HL-60/S4 (cell line): ENCODE measurements around the gene RPL36AL.

Experiments used
- in situ Hi-C: fragments of 300-500 bp; cut with MboI; formaldehyde crosslinking; loops from 2 replicates; pipeline ENCODE4 v1.14.3; 2022; ENCODE audit warnings: low sequenced_read_pairs

Gene RPL36AL

DNA sequence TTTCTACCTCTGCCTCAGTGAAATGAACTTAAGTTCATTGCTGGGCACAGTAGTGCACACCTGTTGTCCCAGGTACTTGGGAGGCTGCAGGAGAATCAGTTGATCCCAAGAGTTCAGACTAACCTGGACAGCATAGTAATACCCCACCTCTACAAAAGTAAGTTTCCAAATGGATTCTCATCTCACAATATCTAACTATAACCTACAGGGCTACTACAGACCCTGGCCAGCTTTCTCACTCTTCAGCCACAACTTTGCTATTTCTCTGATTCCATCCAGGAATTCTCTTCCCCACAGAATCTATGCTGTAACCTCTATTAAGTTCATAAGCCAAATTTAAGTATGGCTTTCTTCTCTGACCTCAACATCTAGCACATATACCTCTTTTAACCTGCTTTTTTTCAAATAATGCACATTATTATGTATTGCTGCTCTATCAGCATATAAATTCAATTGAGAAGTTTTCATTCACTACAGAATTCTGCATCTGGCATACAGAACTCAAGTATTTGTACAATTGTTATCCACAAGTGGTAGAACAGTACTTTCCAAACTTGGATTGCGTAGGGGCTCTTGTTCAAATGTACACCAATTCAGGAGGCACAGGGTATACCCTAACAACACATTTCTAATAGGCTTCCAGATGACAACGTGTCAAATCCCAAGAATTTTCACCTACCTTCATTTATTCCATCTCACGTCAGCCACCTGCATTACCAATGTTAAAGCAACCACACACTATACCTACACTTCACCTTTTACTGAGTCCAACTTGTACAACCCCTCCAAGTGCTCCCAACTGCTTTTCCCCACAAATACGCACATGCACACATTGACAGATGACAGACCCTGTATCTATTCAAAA, 38.1 kb downstream of the RPL36AL start:
- in situ Hi-C loops = no loop called here

DNA sequence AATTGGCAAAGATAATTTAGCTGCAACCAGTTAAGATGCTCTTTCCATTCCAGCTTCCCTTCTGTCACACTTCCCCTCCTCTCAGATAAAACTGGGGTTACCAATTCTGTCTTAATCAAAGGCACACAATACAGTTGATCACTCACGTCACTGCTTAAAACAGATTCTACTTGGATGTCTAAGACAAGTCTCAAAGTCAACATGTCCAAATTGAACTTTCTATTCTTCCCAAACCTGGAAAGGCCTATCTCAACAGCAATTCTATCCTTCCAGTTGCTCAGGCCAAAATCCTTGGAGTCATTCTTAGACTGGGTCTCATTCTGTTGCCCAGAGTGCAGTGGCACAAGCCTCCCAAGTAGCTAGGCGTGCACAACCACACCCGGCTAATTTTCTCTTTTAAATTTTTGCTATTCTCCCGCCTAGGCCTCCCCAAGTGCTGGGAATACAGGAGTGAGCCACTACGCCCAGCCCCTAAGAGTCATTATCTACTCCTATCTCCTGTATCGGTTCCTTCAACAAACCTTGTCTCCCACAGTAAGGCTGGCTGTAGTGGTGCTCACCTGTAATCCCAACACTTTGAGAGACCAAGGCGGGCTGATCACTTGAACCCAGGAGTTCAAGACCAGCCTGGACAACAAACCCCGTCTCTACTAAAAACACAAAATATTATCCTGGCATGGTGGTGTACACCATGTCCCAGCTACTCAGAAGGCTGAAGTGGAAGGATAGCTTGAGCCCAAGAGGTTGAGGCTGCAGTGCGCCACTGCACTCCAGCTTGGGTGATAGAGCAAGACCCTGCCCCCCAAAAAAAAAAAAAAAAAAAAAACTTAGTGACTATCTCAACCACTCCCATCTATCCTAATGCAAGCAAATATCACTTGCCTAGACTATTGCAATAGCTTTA, 39.0 kb downstream of the RPL36AL start:
- in situ Hi-C loops = no loop called here

DNA sequence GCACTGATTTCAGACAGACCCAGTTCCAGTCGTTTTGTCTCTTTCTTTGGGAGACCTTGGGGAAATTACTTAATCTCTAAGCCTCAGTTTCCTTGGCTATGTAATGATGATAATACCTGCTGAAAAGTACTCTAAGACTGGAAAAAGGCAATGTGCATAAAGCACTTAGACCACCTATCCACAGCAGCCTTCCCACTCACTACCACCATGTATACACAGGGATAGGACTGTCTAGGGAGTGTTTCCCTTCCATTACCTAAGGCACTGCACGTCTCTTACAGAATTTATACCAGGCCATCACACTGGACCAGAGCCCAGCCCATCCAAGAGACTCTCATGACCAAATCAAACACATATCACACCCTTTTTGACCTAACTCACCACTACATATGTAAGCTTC, 40.6 kb downstream of the RPL36AL start:
- in situ Hi-C loops = no loop called here

DNA sequence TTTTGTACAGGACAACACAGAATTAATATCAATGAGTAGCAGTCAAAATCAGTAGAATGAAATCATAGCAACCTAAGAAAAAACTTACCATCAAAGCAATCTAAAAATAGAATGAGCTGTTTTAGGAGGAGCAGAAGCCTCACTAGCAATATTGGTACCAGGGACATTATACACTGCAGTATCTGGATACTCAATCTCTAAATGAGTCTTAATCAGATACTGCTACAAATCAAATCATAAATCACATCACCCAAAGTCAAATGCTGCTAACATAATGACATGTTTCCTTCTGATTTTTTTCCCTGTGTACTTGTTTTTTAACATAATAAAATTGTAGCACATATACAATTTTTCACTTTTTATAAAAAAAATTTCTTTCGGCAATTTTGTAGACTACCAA, 42.3 kb downstream of the RPL36AL start:
- in situ Hi-C loops = no loop called here

DNA sequence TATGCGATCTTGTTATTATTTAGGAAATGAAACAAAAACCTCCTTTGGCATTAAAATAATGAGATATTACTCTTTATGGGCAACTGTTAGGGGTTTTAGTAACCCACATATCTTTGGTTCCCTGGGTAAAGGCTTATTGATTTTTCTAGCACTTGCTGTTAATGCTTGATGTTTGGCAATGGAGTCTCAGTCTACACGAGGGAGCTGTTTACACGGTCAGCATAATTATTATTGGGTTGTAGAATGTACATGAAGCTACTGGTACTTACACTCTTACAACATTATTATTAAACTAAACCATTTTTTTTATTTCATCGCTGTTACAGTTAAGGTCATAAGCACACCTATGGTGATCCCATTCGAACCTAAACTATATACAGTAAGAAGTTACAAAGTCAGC, 46.4 kb downstream of the RPL36AL start:
- in situ Hi-C loops = no loop called here

DNA sequence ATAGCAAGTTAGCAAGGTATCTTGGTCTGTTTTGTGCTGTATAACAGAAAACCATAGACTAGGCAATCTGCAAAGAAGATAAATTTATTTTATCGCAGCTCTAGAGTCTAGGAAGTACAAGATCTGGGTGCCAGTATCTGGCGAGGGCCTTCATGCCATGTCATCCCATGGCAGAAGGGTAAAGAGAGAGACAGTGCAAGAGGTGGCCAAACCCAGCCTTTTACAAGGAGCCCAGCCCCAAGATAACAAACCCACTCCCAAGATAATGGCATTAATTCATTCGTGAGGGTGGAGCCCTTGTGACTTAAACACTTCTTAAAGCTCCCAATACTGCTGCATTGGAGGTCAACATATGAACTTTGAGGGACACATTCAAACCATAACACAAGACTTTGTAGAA, 51.1 kb downstream of the RPL36AL start:
- in situ Hi-C loops = no loop called here
